ENCODE measurements around the gene SALL3. TPM values are rescaled to one million over a fixed set of nuclear protein-coding genes. Genes with fewer than 3 reads are reported as not detected.

SALL3 gene
- total and polyA plus RNA-seq, 2 experiments from 2014 or later: 16.9 to 39.8 TPM

DNA sequence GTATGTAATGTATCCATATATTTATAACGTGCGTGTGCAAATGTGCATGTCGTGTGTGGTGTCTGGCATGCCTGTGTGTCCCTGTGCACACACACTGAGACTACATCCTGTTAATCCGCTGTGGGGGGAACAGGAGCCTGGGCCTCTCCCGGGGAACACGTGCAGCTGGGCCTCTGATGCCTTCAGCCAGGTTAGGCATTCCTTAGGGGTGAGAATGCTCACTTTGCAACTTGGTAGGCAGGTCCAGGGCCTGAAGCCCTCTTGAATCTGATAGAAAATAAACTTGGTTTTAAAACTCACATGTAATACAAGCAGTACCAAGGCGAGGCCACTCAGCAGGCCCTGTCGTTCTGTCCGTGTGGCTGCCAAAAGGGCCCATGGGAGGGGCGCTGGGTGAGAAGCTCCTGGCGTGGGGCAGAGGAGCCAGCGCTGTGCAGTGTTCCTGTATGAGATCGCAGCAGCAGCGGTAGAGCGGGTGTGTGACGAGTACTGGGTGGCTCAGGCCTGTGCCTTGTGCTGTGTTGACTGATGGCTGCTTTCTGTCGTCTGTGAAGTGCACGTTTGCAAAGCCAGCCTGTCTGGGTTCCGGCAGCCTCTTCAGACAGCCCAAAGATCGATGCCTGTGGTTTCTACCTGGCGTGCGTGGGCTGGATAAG, 16.2 kb downstream of the SALL3 start:
- Histone ChIP-seq H3K4me1 (ENCODE audit: insufficient read depth) (peaks cover 8% of the 10 kb centered on the region), H3K79me2 (replicated peaks; ENCODE audit: insufficient read depth) (peaks cover 31% of the 10 kb centered on the region), H3K27me3 (ENCODE audit: insufficient read depth) (peaks cover 10% of the 10 kb centered on the region), H3K9me2 (ENCODE audit: insufficient read depth) (no peaks in the 10 kb centered on the region), H3K4me3 (no peak overlapping the region), H3K4me2 (no peak overlapping the region), H3K27ac (ENCODE audit: low read depth) (no peak overlapping the region), H3F3A (replicated peaks; ENCODE audit: low read depth) (no peaks in the 10 kb centered on the region), H4K20me1 (replicated peaks; ENCODE audit: insufficient read depth) (peaks cover 3% of the 10 kb centered on the region; the same call in 1 of the 2 replicates), H3K36me3 (ENCODE audit: insufficient read depth) (peaks cover 28% of the 10 kb centered on the region), H2AFZ (no peak overlapping the region)
- Mint-ChIP-seq H3K4me1 (peaks cover 16% of the 10 kb centered on the region), H3K9me3 (no peaks in the 10 kb centered on the region; the same call in 2 of the 3 replicates), H3K27ac (no peak overlapping the region), H3K4me3 (no peak overlapping the region; the same call in 2 of the 3 replicates), H3K27me3 (ENCODE audit: insufficient read depth, low read depth, poor library complexity) (peaks cover 18% of the 10 kb centered on the region), H3K36me3 (ENCODE audit: low read depth) (peaks cover 52% of the 10 kb centered on the region)
- DNase-seq (ENCODE audit: low spot score): no peak
- ATAC-seq: no peak
- TF ChIP-seq, protein P1, sequence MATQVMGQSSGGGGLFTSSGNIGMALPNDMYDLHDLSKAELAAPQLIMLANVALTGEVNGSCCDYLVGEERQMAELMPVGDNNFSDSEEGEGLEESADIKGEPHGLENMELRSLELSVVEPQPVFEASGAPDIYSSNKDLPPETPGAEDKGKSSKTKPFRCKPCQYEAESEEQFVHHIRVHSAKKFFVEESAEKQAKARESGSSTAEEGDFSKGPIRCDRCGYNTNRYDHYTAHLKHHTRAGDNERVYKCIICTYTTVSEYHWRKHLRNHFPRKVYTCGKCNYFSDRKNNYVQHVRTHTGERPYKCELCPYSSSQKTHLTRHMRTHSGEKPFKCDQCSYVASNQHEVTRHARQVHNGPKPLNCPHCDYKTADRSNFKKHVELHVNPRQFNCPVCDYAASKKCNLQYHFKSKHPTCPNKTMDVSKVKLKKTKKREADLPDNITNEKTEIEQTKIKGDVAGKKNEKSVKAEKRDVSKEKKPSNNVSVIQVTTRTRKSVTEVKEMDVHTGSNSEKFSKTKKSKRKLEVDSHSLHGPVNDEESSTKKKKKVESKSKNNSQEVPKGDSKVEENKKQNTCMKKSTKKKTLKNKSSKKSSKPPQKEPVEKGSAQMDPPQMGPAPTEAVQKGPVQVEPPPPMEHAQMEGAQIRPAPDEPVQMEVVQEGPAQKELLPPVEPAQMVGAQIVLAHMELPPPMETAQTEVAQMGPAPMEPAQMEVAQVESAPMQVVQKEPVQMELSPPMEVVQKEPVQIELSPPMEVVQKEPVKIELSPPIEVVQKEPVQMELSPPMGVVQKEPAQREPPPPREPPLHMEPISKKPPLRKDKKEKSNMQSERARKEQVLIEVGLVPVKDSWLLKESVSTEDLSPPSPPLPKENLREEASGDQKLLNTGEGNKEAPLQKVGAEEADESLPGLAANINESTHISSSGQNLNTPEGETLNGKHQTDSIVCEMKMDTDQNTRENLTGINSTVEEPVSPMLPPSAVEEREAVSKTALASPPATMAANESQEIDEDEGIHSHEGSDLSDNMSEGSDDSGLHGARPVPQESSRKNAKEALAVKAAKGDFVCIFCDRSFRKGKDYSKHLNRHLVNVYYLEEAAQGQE (IDR thresholded peaks at IDR 0.05; ENCODE audit: unreplicated experiment): no peak
- TF ChIP-seq EZH2 (IDR thresholded peaks at IDR 0.05; ENCODE audit: low read depth, unreplicated experiment): no peak
- TF ChIP-seq, protein P2, sequence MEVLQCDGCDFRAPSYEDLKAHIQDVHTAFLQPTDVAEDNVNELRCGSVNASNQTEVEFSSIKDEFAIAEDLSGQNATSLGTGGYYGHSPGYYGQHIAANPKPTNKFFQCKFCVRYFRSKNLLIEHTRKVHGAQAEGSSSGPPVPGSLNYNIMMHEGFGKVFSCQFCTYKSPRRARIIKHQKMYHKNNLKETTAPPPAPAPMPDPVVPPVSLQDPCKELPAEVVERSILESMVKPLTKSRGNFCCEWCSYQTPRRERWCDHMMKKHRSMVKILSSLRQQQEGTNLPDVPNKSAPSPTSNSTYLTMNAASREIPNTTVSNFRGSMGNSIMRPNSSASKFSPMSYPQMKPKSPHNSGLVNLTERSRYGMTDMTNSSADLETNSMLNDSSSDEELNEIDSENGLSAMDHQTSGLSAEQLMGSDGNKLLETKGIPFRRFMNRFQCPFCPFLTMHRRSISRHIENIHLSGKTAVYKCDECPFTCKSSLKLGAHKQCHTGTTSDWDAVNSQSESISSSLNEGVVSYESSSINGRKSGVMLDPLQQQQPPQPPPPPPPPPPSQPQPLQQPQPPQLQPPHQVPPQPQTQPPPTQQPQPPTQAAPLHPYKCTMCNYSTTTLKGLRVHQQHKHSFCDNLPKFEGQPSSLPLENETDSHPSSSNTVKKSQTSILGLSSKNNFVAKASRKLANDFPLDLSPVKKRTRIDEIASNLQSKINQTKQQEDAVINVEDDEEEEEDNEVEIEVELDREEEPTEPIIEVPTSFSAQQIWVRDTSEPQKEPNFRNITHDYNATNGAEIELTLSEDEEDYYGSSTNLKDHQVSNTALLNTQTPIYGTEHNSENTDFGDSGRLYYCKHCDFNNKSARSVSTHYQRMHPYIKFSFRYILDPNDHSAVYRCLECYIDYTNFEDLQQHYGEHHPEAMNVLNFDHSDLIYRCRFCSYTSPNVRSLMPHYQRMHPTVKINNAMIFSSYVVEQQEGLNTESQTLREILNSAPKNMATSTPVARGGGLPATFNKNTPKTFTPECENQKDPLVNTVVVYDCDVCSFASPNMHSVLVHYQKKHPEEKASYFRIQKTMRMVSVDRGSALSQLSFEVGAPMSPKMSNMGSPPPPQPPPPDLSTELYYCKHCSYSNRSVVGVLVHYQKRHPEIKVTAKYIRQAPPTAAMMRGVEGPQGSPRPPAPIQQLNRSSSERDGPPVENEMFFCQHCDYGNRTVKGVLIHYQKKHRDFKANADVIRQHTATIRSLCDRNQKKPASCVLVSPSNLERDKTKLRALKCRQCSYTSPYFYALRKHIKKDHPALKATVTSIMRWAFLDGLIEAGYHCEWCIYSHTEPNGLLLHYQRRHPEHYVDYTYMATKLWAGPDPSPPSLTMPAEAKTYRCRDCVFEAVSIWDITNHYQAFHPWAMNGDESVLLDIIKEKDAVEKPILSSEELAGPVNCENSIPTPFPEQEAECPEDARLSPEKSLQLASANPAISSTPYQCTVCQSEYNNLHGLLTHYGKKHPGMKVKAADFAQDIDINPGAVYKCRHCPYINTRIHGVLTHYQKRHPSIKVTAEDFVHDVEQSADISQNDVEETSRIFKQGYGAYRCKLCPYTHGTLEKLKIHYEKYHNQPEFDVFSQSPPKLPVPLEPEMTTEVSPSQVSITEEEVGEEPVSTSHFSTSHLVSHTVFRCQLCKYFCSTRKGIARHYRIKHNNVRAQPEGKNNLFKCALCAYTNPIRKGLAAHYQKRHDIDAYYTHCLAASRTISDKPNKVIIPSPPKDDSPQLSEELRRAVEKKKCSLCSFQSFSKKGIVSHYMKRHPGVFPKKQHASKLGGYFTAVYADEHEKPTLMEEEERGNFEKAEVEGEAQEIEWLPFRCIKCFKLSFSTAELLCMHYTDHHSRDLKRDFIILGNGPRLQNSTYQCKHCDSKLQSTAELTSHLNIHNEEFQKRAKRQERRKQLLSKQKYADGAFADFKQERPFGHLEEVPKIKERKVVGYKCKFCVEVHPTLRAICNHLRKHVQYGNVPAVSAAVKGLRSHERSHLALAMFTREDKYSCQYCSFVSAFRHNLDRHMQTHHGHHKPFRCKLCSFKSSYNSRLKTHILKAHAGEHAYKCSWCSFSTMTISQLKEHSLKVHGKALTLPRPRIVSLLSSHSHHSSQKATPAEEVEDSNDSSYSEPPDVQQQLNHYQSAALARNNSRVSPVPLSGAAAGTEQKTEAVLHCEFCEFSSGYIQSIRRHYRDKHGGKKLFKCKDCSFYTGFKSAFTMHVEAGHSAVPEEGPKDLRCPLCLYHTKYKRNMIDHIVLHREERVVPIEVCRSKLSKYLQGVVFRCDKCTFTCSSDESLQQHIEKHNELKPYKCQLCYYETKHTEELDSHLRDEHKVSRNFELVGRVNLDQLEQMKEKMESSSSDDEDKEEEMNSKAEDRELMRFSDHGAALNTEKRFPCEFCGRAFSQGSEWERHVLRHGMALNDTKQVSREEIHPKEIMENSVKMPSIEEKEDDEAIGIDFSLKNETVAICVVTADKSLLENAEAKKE (CRISPR knock-in tag; IDR thresholded peaks at IDR 0.05): no peak
- TF ChIP-seq NANOG (IDR thresholded peaks at IDR 0.05; ENCODE audit: borderline replicate concordance): no peak
- no peak for TF ChIP-seq POLR2AphosphoS5 (IDR thresholded peaks at IDR 0.05; ENCODE audit: low read depth)
- TF ChIP-seq JUNB (IDR thresholded peaks at IDR 0.05; ENCODE audit: unreplicated experiment): no peak
- TF ChIP-seq EZH2phosphoT487 (IDR thresholded peaks at IDR 0.05; ENCODE audit: unreplicated experiment): no peak
- TF ChIP-seq CREB1 (CRISPR knock-in tag; IDR thresholded peaks at IDR 0.05; ENCODE audit: low read depth): no peak
- no peak for TF ChIP-seq ZNF114 (CRISPR knock-in tag; IDR thresholded peaks at IDR 0.05)
- no peak for TF ChIP-seq ZNF331 (CRISPR knock-in tag; IDR thresholded peaks at IDR 0.05; ENCODE audit: low read depth)
- TF ChIP-seq, protein P3, sequence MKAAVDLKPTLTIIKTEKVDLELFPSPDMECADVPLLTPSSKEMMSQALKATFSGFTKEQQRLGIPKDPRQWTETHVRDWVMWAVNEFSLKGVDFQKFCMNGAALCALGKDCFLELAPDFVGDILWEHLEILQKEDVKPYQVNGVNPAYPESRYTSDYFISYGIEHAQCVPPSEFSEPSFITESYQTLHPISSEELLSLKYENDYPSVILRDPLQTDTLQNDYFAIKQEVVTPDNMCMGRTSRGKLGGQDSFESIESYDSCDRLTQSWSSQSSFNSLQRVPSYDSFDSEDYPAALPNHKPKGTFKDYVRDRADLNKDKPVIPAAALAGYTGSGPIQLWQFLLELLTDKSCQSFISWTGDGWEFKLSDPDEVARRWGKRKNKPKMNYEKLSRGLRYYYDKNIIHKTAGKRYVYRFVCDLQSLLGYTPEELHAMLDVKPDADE (IDR thresholded peaks at IDR 0.05): no peak
- TF ChIP-seq, protein P4, sequence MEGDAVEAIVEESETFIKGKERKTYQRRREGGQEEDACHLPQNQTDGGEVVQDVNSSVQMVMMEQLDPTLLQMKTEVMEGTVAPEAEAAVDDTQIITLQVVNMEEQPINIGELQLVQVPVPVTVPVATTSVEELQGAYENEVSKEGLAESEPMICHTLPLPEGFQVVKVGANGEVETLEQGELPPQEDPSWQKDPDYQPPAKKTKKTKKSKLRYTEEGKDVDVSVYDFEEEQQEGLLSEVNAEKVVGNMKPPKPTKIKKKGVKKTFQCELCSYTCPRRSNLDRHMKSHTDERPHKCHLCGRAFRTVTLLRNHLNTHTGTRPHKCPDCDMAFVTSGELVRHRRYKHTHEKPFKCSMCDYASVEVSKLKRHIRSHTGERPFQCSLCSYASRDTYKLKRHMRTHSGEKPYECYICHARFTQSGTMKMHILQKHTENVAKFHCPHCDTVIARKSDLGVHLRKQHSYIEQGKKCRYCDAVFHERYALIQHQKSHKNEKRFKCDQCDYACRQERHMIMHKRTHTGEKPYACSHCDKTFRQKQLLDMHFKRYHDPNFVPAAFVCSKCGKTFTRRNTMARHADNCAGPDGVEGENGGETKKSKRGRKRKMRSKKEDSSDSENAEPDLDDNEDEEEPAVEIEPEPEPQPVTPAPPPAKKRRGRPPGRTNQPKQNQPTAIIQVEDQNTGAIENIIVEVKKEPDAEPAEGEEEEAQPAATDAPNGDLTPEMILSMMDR (conservative IDR thresholded peaks at IDR 0.05; ENCODE audit: low read depth in 2 of 2): no peak
- TF ChIP-seq STAT1 (IDR thresholded peaks at IDR 0.05; ENCODE audit: unreplicated experiment): no peak

Data from GM23338 (cell line).